Choroid plexus epithelial cell (primary cell): Measurements from ENCODE around the gene WNT11.

Source experiments
- DNase-seq: peaks from one replicate; pipeline ENCODE4 v3.0.0-alpha.2; 2010; ENCODE audit warnings: low read depth
- H3K4me3 ChIP-seq: 2 replicates; pipeline ENCODE4 v1.5.1; 2011; ENCODE audit warnings: low read depth, mild to moderate bottlenecking, control low read depth, low read length, moderate library complexity
- CTCF ChIP-seq: conservative IDR thresholded peaks from 2 replicates; pipeline ENCODE4 v1.5.1; 2011; ENCODE audit warnings: low read depth, mild to moderate bottlenecking, control low read depth, inconsistent platforms, low read length, moderate library complexity

Gene WNT11

GRCh38 chr11:76139314-76139713 is 67.0 kb downstream of the WNT11 start:
- DNase-seq: no peak
- no peak for TF ChIP-seq CTCF
- H3K4me3 ChIP-seq: no peak overlapping the region
